Gastroesophageal sphincter (tissue), 3 donors: ENCODE measurements around the gene KLHL29.

Source experiments
- EP300 ChIP-seq: sonication (generic); formaldehyde crosslinking; IDR thresholded peaks from one replicate; pipeline ENCODE4 v1.6.1; 2017; ENCODE audit warnings: antibody characterized with exemption, mild to moderate bottlenecking
- POLR2A ChIP-seq, 2 donors: fragments of 450-650 bp; IDR thresholded peaks; one replicate each; pipeline ENCODE4 v1.6.1; 2017; ENCODE audit warnings: antibody characterized with exemption in 2 of 2, mild to moderate bottlenecking in 2 of 2, moderate library complexity in 1 of 2
- POLR2AphosphoS5 ChIP-seq: sonication (generic); formaldehyde crosslinking; IDR thresholded peaks from one replicate; pipeline ENCODE4 v1.6.1; 2017; ENCODE audit warnings: antibody characterized with exemption
- TF ChIP-seq, protein P1 (sequence below), 4 experiments: fragments of 200-600 bp in 2 of 4; fragments of 450-650 bp in 2 of 4; sonication (generic) in 1 of 4; IDR thresholded peaks; one replicate each; pipeline ENCODE4 v1.5.1; 2017 to 2019; ENCODE audit warnings: antibody characterized with exemption in 4 of 4, mild to moderate bottlenecking in 2 of 4, moderate library complexity in 2 of 4

DNA sequence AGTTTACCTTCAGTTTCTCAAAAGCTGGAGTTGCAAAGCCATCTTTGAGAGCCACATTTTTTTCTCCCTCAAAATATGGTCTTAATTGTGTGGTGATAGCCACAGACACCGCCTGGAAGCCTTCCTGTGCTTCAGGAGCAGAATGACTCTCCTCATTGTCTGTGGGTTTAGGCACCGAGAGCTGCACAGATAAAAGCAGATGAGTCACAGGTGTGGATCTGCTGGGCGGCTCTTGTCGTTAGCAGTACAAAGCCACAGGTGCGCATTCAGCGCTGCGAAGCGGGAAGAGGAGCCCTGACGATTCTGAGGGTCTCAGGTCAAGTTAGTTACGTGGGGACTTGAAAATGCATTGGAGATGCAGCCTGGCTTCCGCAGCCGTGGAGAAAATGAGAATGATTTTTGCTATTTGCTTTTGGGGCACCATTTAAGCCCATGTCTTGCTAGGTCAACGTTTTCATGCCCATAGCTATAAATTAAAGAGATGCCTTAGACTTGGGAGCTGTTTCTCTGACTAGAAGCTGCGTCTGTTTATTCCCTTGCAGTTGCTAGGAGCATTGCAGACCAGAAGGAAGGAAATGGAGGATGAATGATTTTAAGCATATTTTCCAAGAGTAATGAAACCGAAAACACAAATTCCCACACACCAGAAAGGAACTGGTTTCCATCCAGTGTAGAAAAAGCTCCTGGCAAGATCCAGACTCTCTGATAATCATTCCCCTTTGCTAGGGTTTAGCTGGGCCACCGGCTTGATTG is 51.5 kb downstream of the KLHL29 start:
- no peak for TF ChIP-seq POLR2A (IDR thresholded peaks at IDR 0.05)
- TF ChIP-seq, protein P1, sequence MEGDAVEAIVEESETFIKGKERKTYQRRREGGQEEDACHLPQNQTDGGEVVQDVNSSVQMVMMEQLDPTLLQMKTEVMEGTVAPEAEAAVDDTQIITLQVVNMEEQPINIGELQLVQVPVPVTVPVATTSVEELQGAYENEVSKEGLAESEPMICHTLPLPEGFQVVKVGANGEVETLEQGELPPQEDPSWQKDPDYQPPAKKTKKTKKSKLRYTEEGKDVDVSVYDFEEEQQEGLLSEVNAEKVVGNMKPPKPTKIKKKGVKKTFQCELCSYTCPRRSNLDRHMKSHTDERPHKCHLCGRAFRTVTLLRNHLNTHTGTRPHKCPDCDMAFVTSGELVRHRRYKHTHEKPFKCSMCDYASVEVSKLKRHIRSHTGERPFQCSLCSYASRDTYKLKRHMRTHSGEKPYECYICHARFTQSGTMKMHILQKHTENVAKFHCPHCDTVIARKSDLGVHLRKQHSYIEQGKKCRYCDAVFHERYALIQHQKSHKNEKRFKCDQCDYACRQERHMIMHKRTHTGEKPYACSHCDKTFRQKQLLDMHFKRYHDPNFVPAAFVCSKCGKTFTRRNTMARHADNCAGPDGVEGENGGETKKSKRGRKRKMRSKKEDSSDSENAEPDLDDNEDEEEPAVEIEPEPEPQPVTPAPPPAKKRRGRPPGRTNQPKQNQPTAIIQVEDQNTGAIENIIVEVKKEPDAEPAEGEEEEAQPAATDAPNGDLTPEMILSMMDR (IDR thresholded peaks at IDR 0.05), result no peak
- peak; percentile 54 for TF ChIP-seq POLR2AphosphoS5
- no peak for TF ChIP-seq EP300
